Sigmoid colon (tissue), 7 donors: ENCODE measurements around the gene AHR. TPM values are rescaled to one million over a fixed set of nuclear protein-coding genes. Genes with fewer than 3 reads are reported as not detected.
A peak's percentile ranks its signal among the peaks of the same experiment; 100 is the strongest.

ENCODE experiments used
- DNase-seq: peaks from one replicate; pipeline ENCODE4 v3.0.0-alpha.2; 2019
- H3K27ac ChIP-seq, 4 donors: fragments of 200-600 bp; sonication (generic); one replicate each; pipeline ENCODE4 v1.5.1; 2016 to 2019; ENCODE audit warnings: mild to moderate bottlenecking in 1 of 4
- H3K27me3 ChIP-seq, 3 donors: fragments of 200-600 bp; sonication (generic); one replicate each; pipeline ENCODE4 v1.5.1; 2019; ENCODE audit warnings: mild to moderate bottlenecking in 1 of 3
- H3K36me3 ChIP-seq, 4 donors: fragments of 200-600 bp; sonication (generic); one replicate each; pipeline ENCODE4 v1.5.1; 2016 to 2019
- H3K4me1 ChIP-seq, 4 donors: fragments of 200-600 bp; sonication (generic); one replicate each; pipeline ENCODE4 v1.5.1; 2017 to 2019
- H3K4me3 ChIP-seq, 4 donors: fragments of 200-600 bp; sonication (generic); one replicate each; pipeline ENCODE4 v1.5.1; 2017 to 2019; ENCODE audit warnings: mild to moderate bottlenecking in 2 of 4, moderate library complexity in 1 of 4
- H3K9me3 ChIP-seq, 4 donors: fragments of 200-600 bp in 3 of 4; sonication (generic) in 3 of 4; one replicate each; pipeline versions ENCODE4 v1.5.1 to v1.6.1; 2013 to 2019
- EP300 ChIP-seq, 4 donors: sonication (generic); formaldehyde crosslinking; IDR thresholded peaks; one replicate each; pipeline ENCODE4 v1.6.1; 2017; ENCODE audit warnings: antibody characterized with exemption in 4 of 4
- POLR2A ChIP-seq, 2 donors: fragments of 450-650 bp; IDR thresholded peaks; one replicate each; pipeline ENCODE4 v1.6.1; 2016; ENCODE audit warnings: antibody characterized with exemption in 2 of 2, mild to moderate bottlenecking in 2 of 2, moderate library complexity in 2 of 2
- POLR2AphosphoS5 ChIP-seq, 4 donors: sonication (generic); formaldehyde crosslinking; IDR thresholded peaks; one replicate each; pipeline ENCODE4 v1.6.1; 2017; ENCODE audit warnings: antibody characterized with exemption in 4 of 4
- WGBS, 2 donors: extraction: QIAGEN DNeasy Blood & Tissue Kit; methylation state at CpG; one replicate each; pipeline ENCODE4 v1.1.7; 2013; 5-methylcytosine and 5-hydroxymethylcytosine counted together
- intact Hi-C: fragments of 100-400 bp; cut with DNase I; formaldehyde crosslinking; loops from one replicate; pipeline ENCODE4 v1.15.1; 2023
- polyA plus RNA-seq, 3 donors: library from polyadenylated mRNA; stranded (reverse); fragments of 200-250 nt; gene quantifications; one replicate each; pipeline ENCODE4 v1.2.3, GENCODE V29; 2013
- total RNA-seq, 4 donors: library from RNA; depleted of rRNA; stranded (reverse); fragments of >200 nt; gene quantifications; one replicate each; pipeline ENCODE4 v1.1.0, GENCODE V29; 2016
- TF ChIP-seq, protein P1 (sequence below), 4 experiments: fragments of 450-650 bp in 3 of 4; fragments of 200-600 bp in 1 of 4; IDR thresholded peaks; one replicate each; pipeline ENCODE4 v1.5.1; 2016 to 2019; ENCODE audit warnings: antibody characterized with exemption in 4 of 4, mild to moderate bottlenecking in 3 of 4, moderate library complexity in 2 of 4
- donor health status: healthy with polysubstance abuse.
- donor health status: Bipolar disorder and iron deficiency.
- donor health status: healthy.

The AHR gene
- total and polyA plus RNA-seq, 7 donors = 9.0 to 76.0 (median 41.8) TPM

GRCh38 chr7:17320657-17321056 is 22.2 kb downstream of the AHR start:
- no peak for TF ChIP-seq POLR2AphosphoS5 (IDR thresholded peaks at IDR 0.05)
- TF ChIP-seq, protein P1, sequence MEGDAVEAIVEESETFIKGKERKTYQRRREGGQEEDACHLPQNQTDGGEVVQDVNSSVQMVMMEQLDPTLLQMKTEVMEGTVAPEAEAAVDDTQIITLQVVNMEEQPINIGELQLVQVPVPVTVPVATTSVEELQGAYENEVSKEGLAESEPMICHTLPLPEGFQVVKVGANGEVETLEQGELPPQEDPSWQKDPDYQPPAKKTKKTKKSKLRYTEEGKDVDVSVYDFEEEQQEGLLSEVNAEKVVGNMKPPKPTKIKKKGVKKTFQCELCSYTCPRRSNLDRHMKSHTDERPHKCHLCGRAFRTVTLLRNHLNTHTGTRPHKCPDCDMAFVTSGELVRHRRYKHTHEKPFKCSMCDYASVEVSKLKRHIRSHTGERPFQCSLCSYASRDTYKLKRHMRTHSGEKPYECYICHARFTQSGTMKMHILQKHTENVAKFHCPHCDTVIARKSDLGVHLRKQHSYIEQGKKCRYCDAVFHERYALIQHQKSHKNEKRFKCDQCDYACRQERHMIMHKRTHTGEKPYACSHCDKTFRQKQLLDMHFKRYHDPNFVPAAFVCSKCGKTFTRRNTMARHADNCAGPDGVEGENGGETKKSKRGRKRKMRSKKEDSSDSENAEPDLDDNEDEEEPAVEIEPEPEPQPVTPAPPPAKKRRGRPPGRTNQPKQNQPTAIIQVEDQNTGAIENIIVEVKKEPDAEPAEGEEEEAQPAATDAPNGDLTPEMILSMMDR (IDR thresholded peaks at IDR 0.05) = no peak
- WGBS, 2 donors = 75 to 85% methylated on average over 2 of the region's 2 CpGs
- Histone ChIP-seq H3K27me3 (no peaks in the 10 kb centered on the region), H3K4me1 (peaks cover 0 to 38% (median 24%) of the 10 kb centered on the region in 4 donors), H3K9me3 (no peaks in the 10 kb centered on the region), H3K4me3 (no peak overlapping the region), H3K36me3 (peaks cover 0 to 17% (median 0%) of the 10 kb centered on the region in 4 donors), H3K27ac (peak overlapping the region in 1 of 4 donors; percentile 3)
- DNase-seq = no peak
- intact Hi-C loops = no loop called here

DNA sequence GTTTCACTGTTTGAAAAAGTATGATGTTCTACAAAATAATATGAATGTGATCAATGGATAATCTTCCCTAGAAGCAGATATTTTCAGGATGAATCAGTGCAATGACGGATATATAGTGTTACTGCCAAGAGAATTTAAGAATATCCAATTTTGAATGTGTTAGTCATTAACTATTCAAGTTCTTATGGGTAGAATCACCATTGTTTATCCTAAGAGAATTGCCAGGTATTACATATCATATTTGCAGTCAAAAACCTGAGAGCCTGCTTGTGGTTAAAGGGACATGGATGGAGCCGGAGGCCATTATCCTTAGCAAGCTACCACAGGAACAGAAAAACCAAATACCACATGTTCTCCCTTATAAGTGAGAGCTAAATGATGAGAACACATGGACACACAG is 26.9 kb downstream of the AHR start:
- peaks cover 0 to 8% (median 2%) of the 10 kb centered on the region in 4 donors for H3K4me1 ChIP-seq
- peaks cover 0 to 26% (median 0%) of the 10 kb centered on the region in 4 donors for H3K36me3 ChIP-seq
- H3K4me3 ChIP-seq = no peak overlapping the region
- DNase-seq = no peak
- H3K9me3 ChIP-seq = no peaks in the 10 kb centered on the region
- H3K27ac ChIP-seq = no peak overlapping the region
- TF ChIP-seq, protein P1 (IDR thresholded peaks at IDR 0.05) = no peak
- no peak for TF ChIP-seq POLR2AphosphoS5 (IDR thresholded peaks at IDR 0.05)
- no peak for TF ChIP-seq POLR2A (IDR thresholded peaks at IDR 0.05)
- TF ChIP-seq EP300 (IDR thresholded peaks at IDR 0.05) = no peak
- H3K27me3 ChIP-seq = no peaks in the 10 kb centered on the region
- 35 to 71% methylated on average over 2 of the region's 2 CpGs for WGBS, 2 donors
- intact Hi-C loops = no loop called here

DNA sequence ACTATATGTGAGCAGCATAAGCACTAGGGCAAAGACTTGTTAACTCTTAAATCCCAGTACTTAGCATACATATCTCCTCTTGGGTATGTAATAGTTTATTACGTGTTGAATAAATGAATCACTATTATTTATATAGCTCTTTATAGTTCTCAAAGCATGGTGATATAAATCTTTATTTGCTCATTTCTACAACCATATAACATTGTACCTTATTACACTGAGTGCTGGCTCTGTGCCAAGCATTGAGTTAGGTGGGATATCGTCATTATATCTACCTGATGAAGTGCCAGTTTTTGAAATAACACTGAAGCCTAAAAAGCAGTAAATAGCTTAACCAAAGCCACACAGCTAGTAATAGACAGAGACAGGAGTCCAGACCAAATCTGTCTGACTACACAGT is 27.9 kb downstream of the AHR start:
- Histone ChIP-seq H3K27me3 (no peaks in the 10 kb centered on the region), H3K27ac (no peak overlapping the region), H3K36me3 (peaks cover 0 to 36% (median 0%) of the 10 kb centered on the region in 4 donors), H3K4me1 (no peaks in the 10 kb centered on the region), H3K4me3 (no peak overlapping the region), H3K9me3 (no peaks in the 10 kb centered on the region)
- intact Hi-C loops = no loop called here
- DNase-seq = no peak
- TF ChIP-seq EP300 (IDR thresholded peaks at IDR 0.05) = no peak
- TF ChIP-seq POLR2A (IDR thresholded peaks at IDR 0.05) = no peak
- TF ChIP-seq, protein P1 (IDR thresholded peaks at IDR 0.05) = no peak
- no peak for TF ChIP-seq POLR2AphosphoS5 (IDR thresholded peaks at IDR 0.05)
- 18 to 77% methylated on average over 2 of the region's 2 CpGs for WGBS, 2 donors

- peaks cover 0 to 7% (median 0%) of the 10 kb centered on the region in 4 donors for H3K4me1 ChIP-seq
- no peak for DNase-seq
- TF ChIP-seq POLR2AphosphoS5 (IDR thresholded peaks at IDR 0.05) (no peak), EP300 (IDR thresholded peaks at IDR 0.05) (no peak)
- H3K36me3 ChIP-seq = peaks cover 0 to 47% (median 0%) of the 10 kb centered on the region in 4 donors
- intact Hi-C loops = no loop called here
- no peak overlapping the region for H3K27ac ChIP-seq
- no peaks in the 10 kb centered on the region for H3K9me3 ChIP-seq
- no peak overlapping the region for H3K4me3 ChIP-seq
- no peaks in the 10 kb centered on the region for H3K27me3 ChIP-seq
Measured at GRCh38 chr7:17328641-17329040, 30.2 kb downstream of the AHR start.

DNA sequence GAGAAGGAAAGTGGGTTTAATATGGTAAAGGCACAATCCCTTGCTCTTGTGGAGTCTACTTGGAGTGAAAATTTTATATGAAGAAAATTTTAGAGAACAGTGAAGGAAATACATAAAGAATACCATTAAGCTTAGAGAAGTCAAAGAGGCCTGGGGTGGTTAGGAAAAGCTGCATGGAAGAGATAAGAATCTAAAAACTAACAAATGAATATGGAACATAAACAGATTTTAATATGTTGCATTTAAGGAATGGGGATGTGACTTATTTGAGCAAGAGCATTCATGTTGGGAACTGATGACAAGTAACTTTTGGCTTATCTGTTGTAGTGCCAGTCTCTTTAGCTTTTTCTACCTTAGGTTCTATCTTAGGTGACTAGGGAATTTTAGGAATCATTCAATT is 31.0 kb downstream of the AHR start:
- H3K9me3 ChIP-seq = no peaks in the 10 kb centered on the region
- H3K4me3 ChIP-seq = no peak overlapping the region
- H3K27me3 ChIP-seq = no peaks in the 10 kb centered on the region
- DNase-seq = no peak
- H3K27ac ChIP-seq = no peak overlapping the region
- intact Hi-C loops = no loop called here
- peaks cover 0 to 7% (median 0%) of the 10 kb centered on the region in 4 donors for H3K4me1 ChIP-seq
- peaks cover 0 to 46% (median 0%) of the 10 kb centered on the region in 4 donors for H3K36me3 ChIP-seq
- TF ChIP-seq, protein P1 (IDR thresholded peaks at IDR 0.05) = no peak
- TF ChIP-seq POLR2A (IDR thresholded peaks at IDR 0.05) (no peak), POLR2AphosphoS5 (IDR thresholded peaks at IDR 0.05) (no peak), EP300 (IDR thresholded peaks at IDR 0.05) (no peak)
